ENCODE data around the gene TMEM69. TPM values are rescaled to one million over a fixed set of nuclear protein-coding genes. Genes with fewer than 3 reads are reported as not detected.
"Not testable (repeated sequence)": the region's sequence is repeated elsewhere in the genome, so short reads cannot be mapped to it uniquely, and the experiment has no call there.

The TMEM69 gene
- polyA plus RNA-seq, 2 of the 4 experiments (the other 2 are of a cell fraction): 22.7 to 50.8 TPM

- TF ChIP-seq MAZ (IDR thresholded peaks at IDR 0.05; ENCODE audit: borderline replicate concordance, low read depth, low read length) (peak; percentile 79; the same call in 1 of the 2 replicates), PBX3 (IDR thresholded peaks at IDR 0.05) (0 out of 2 replicates have a peak, but pooled peaks have one; percentile 8), POLR2A (IDR thresholded peaks at IDR 0.05; ENCODE audit: low read length) (peak; percentile 28), ELK1 (IDR thresholded peaks at IDR 0.05; ENCODE audit: low read depth, low read length) (no peak), HEYL (CRISPR knock-in tag; IDR thresholded peaks at IDR 0.05) (no peak), CEBPB (IDR thresholded peaks at IDR 0.05) (peak in 1 of 2 experiments; percentile 52; a peak in 2 of 4 replicates)
Observed at GRCh38 chr1:45687014-45687753, 797 bp upstream of the TMEM69 start (continued).

- H3K9me3 ChIP-seq; H3K4me1 ChIP-seq; H3K27ac ChIP-seq; CTCF ChIA-PET; H3K4me2 ChIP-seq; H3K4me3 ChIP-seq; FAIRE-seq; ATAC-seq; DNase-seq (ENCODE audit: low read depth in 1 of 2, low spot score in 1 of 2); POLR2A ChIA-PET: not testable (repeated sequence)
- WGBS (ENCODE audit: missing lambda C conversion rate): 89% methylated on average over 8 of the region's 8 CpGs
Observed at GRCh38 chr1:45693811-45694210, 5.8 kb downstream of the TMEM69 start.

- ATAC-seq: no peak
- ChIA-PET POLR2A (no interaction called here), CTCF (no interaction called here)
- Histone ChIP-seq H3K4me3 (no peak overlapping the region), H3K4me1 (no peaks in the 10 kb centered on the region), H3K9me3 (no peaks in the 10 kb centered on the region), H3K4me2 (no peak overlapping the region), H3K27ac (no peak overlapping the region)
- WGBS (ENCODE audit: missing lambda C conversion rate): 98% methylated on average over 7 of the region's 7 CpGs
- FAIRE-seq: no peak
- no peak for DNase-seq (ENCODE audit: low read depth in 1 of 2, low spot score in 1 of 2)
- TF ChIP-seq ZSCAN20 (CRISPR knock-in tag; IDR thresholded peaks at IDR 0.05) (no peak), CBX2 (IDR thresholded peaks at IDR 0.05; ENCODE audit: borderline replicate concordance, low read depth) (no peak), FOSL2 (IDR thresholded peaks at IDR 0.05) (no peak), FOSL2 (CRISPR knock-in tag; IDR thresholded peaks at IDR 0.05) (no peak), KDM5A (IDR thresholded peaks at IDR 0.05) (no peak), GATA3 (IDR thresholded peaks at IDR 0.05; ENCODE audit: borderline replicate concordance) (no peak), RAD21 (conservative IDR thresholded peaks at IDR 0.05 in 1 of 2, IDR thresholded peaks at IDR 0.05 in 1 of 2) (no peak), E2F6 (IDR thresholded peaks at IDR 0.05; ENCODE audit: borderline replicate concordance, low read depth) (no peak), SREBF2 (IDR thresholded peaks at IDR 0.05) (no peak), SMC3 (IDR thresholded peaks at IDR 0.05) (no peak), CTCF (IDR thresholded peaks at IDR 0.05) (no peak), ELK1 (IDR thresholded peaks at IDR 0.05; ENCODE audit: low read depth, low read length) (no peak), JUN (IDR thresholded peaks at IDR 0.05) (no peak), RCOR1 (IDR thresholded peaks at IDR 0.05; ENCODE audit: low read depth, low read length) (no peak), BCL3 (IDR thresholded peaks at IDR 0.05) (no peak), POLR2AphosphoS2 (conservative IDR thresholded peaks at IDR 0.05; ENCODE audit: low read length) (no peak), HOXB5 (CRISPR knock-in tag; IDR thresholded peaks at IDR 0.05) (no peak), HES2 (IDR thresholded peaks at IDR 0.05) (no peak), FOXS1 (CRISPR knock-in tag; IDR thresholded peaks at IDR 0.05) (no peak), PBX3 (IDR thresholded peaks at IDR 0.05) (no peak), POLR2A (IDR thresholded peaks at IDR 0.05; ENCODE audit: low read length) (no peak)
Observed at GRCh38 chr1:45694823-45695222, 6.8 kb downstream of the TMEM69 start.

Data from A549 (cell line).